Upper lobe of left lung (tissue), 4 donors: Measurements from ENCODE around the gene SHISAL1.

Experiments used
- CTCF ChIP-seq, 6 experiments: fragments of 450-650 bp in 4 of 6; fragments of 200-600 bp in 2 of 6; sonication (generic) in 2 of 6; IDR thresholded peaks; one replicate each; pipeline ENCODE4 v1.5.1; 2016 to 2019; ENCODE audit warnings: antibody characterized with exemption in 6 of 6
- POLR2A ChIP-seq, 4 donors: fragments of 450-650 bp; IDR thresholded peaks; one replicate each; pipeline ENCODE4 v1.5.1; 2016 to 2017; ENCODE audit warnings: antibody characterized with exemption in 4 of 4, mild to moderate bottlenecking in 2 of 4
- POLR2AphosphoS5 ChIP-seq, 2 donors: sonication (generic); formaldehyde crosslinking; IDR thresholded peaks; one replicate each; pipeline ENCODE4 v1.5.1; 2017; ENCODE audit warnings: antibody characterized with exemption in 2 of 2

DNA sequence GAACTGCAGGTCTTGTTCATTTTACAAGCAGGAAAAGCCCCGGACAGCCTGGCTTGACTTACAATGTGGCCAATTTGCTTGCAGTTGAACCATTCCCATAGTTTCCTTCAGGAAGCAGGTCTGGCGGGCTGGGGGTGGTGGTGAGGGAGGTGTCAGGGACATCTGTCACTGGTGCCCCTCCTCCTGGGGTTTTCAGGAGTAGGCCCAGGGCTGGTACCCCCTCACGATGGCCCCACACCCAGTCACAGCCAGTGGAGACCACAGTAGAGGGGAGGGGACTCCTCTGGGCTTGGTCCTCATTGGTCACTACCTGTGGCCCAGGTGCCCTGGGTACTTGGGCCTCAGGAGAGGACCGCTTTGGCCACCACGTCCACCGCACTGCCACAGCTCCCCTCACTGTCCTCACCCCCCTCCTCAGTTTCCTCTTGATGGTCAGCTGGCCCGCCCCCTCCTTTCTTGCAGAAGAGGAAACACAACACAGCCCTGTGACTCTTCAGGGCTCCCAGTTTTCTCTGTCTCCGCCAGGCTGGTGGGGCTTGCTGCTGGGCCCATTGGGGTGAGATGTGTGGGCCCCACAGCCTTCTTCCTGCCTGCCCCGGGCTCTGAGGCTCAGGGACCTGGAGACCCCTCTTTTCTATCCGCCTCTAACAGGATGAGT lies 39.8 kb upstream of the SHISAL1 start:
- no peak for TF ChIP-seq POLR2AphosphoS5 (IDR thresholded peaks at IDR 0.05)
- TF ChIP-seq CTCF (IDR thresholded peaks at IDR 0.05) = no peak
- TF ChIP-seq POLR2A (IDR thresholded peaks at IDR 0.05) = no peak
